GM23338 (cell line): ENCODE data around the gene HLA-C. TPM values are rescaled to one million over a fixed set of nuclear protein-coding genes. Genes with fewer than 3 reads are reported as not detected.

ENCODE experiments used
- ATAC-seq: fragments of 200-7000 bp; cut with Tn5 transposase; 3 replicates; pipeline ENCODE4 v1.9.1; 2020
- DNase-seq: peaks from one replicate; pipeline ENCODE4 v3.0.0-alpha.2; 2015; ENCODE audit warnings: low spot score
- H2AFZ ChIP-seq: fragments of 200-600 bp; sonication (generic); 2 replicates; pipeline ENCODE4 v1.8.0; 2016; ENCODE audit warnings: antibody characterized with exemption, mild to moderate bottlenecking, moderate library complexity
- H3F3A ChIP-seq: fragments of 200-600 bp; sonication (generic); replicated peaks from 2 replicates; pipeline ENCODE4 v1.8.0; 2017; ENCODE audit warnings: antibody characterized with exemption, mixed run types, low read depth
- H3K27ac ChIP-seq: fragments of 200-600 bp; sonication (generic); 2 replicates; pipeline ENCODE4 v1.6.1; 2016; ENCODE audit warnings: low read depth
- H3K27me3 ChIP-seq: fragments of 200-600 bp; sonication (generic); 2 replicates; pipeline ENCODE4 v1.8.0; 2016; ENCODE audit warnings: mild to moderate bottlenecking, mixed run types, moderate library complexity; ENCODE audit not compliant: insufficient read depth
- H3K36me3 ChIP-seq: fragments of 200-600 bp; sonication (generic); 2 replicates; pipeline ENCODE4 v1.8.0; 2016; ENCODE audit warnings: mild to moderate bottlenecking; ENCODE audit not compliant: insufficient read depth
- H3K4me1 ChIP-seq: fragments of 200-600 bp; sonication (generic); 2 replicates; pipeline ENCODE4 v1.8.0; 2016; ENCODE audit warnings: mild to moderate bottlenecking, moderate library complexity; ENCODE audit not compliant: insufficient read depth
- H3K4me2 ChIP-seq: fragments of 200-600 bp; sonication (generic); 2 replicates; pipeline ENCODE4 v1.7.1; 2017; ENCODE audit warnings: mixed run types
- H3K4me3 ChIP-seq: fragments of 200-600 bp; sonication (generic); 2 replicates; pipeline ENCODE4 v1.6.1; 2016; ENCODE audit warnings: mixed run types
- H3K79me2 ChIP-seq: fragments of 200-600 bp; sonication (generic); replicated peaks from 2 replicates; pipeline ENCODE4 v1.8.0; 2017; ENCODE audit warnings: mild to moderate bottlenecking; ENCODE audit not compliant: insufficient read depth
- H3K9me2 ChIP-seq: fragments of 200-600 bp; sonication (generic); 2 replicates; pipeline ENCODE4 v1.8.0; 2017; ENCODE audit not compliant: insufficient read depth
- H4K20me1 ChIP-seq: fragments of 200-600 bp; sonication (generic); replicated peaks from 2 replicates; pipeline ENCODE4 v1.8.0; 2017; ENCODE audit warnings: mild to moderate bottlenecking; ENCODE audit not compliant: insufficient read depth
- H3K27ac Mint-ChIP-seq: 2 replicates; pipeline ENCODE4 v1.8.0; 2020; ENCODE audit warnings: inconsistent platforms, mild to moderate bottlenecking, moderate library complexity, mixed read lengths
- H3K27me3 Mint-ChIP-seq: 3 replicates; pipeline ENCODE4 v1.8.0; 2022; ENCODE audit warnings: low read depth, mild to moderate bottlenecking, moderate library complexity, mixed read lengths, inconsistent platforms; ENCODE audit not compliant: insufficient read depth, poor library complexity
- H3K36me3 Mint-ChIP-seq: 3 replicates; pipeline ENCODE4 v1.8.0; 2021; ENCODE audit warnings: low read depth, mild to moderate bottlenecking, inconsistent platforms, moderate library complexity, mixed read lengths
- H3K4me1 Mint-ChIP-seq: 3 replicates; pipeline ENCODE4 v1.8.0; 2020; ENCODE audit warnings: mild to moderate bottlenecking, inconsistent platforms, mixed read lengths
- H3K4me3 Mint-ChIP-seq: 3 replicates; pipeline ENCODE4 v1.8.0; 2021; ENCODE audit warnings: moderate library complexity, mild to moderate bottlenecking, inconsistent platforms, mixed read lengths
- H3K9me3 Mint-ChIP-seq: 3 replicates; pipeline ENCODE4 v1.8.0; 2020; ENCODE audit warnings: moderate library complexity, mild to moderate bottlenecking, inconsistent platforms, mixed read lengths
- CTCF ChIP-seq, 2 experiments: fragments of 200-600 bp in 1 of 2; sonication (generic) in 1 of 2; conservative IDR thresholded peaks; 2 replicates each; pipeline versions ENCODE4 v1.5.1 to v1.6.1; 2016 to 2017; ENCODE audit warnings: antibody characterized with exemption in 2 of 2, low read depth in 2 of 2, mild to moderate bottlenecking in 2 of 2, moderate library complexity in 1 of 2
- ETS1 ChIP-seq: IDR thresholded peaks from 2 replicates; pipeline ENCODE4 v1.6.1; 2016; ENCODE audit warnings: antibody characterized with exemption
- EZH2 ChIP-seq: fragments of 200-600 bp; sonication (generic); IDR thresholded peaks from one replicate; pipeline ENCODE4 v1.8.0; 2017; ENCODE audit warnings: antibody characterized with exemption, mild to moderate bottlenecking, low read depth; ENCODE audit not compliant: unreplicated experiment
- EZH2phosphoT487 ChIP-seq: fragments of 200-600 bp; sonication (generic); IDR thresholded peaks from one replicate; pipeline ENCODE4 v1.8.1; 2018; ENCODE audit warnings: antibody characterized with exemption; ENCODE audit not compliant: unreplicated experiment
- JUNB ChIP-seq: IDR thresholded peaks from one replicate; pipeline ENCODE4 v1.6.1; 2016; ENCODE audit warnings: antibody characterized with exemption; ENCODE audit not compliant: unreplicated experiment
- NANOG ChIP-seq: IDR thresholded peaks from 2 replicates; pipeline ENCODE4 v1.6.1; 2016; ENCODE audit warnings: antibody characterized with exemption, borderline replicate concordance
- POLR2AphosphoS5 ChIP-seq: IDR thresholded peaks from 2 replicates; pipeline ENCODE4 v1.6.1; 2016; ENCODE audit warnings: antibody characterized with exemption, low read depth
- STAT1 ChIP-seq: IDR thresholded peaks from one replicate; pipeline ENCODE4 v1.6.1; 2016; ENCODE audit warnings: antibody characterized with exemption; ENCODE audit not compliant: unreplicated experiment
- ZNF114 ChIP-seq: fragments of 250-450 bp; sonication (Bioruptor Pico); IDR thresholded peaks from 2 replicates; pipeline ENCODE4 v1.5.0; 2020; ENCODE audit warnings: mild to moderate bottlenecking, moderate library complexity
- ZNF331 ChIP-seq: fragments of 250-450 bp; sonication (Bioruptor Pico); IDR thresholded peaks from 2 replicates; pipeline ENCODE4 v1.5.0; 2020; ENCODE audit warnings: low read depth, mild to moderate bottlenecking, moderate library complexity
- polyA plus RNA-seq: library from polyadenylated mRNA; unstranded; fragments of >200 nt; fragmentation: Nextera tagmentation; extraction: Ambion mirVana; gene quantifications from 2 replicates; pipeline ENCODE4 v1.2.1, GENCODE V29; 2016
- total RNA-seq: library from RNA; depleted of rRNA; stranded (reverse); fragments of >200 nt; shearing (Covaris generic); gene quantifications from 2 replicates; pipeline ENCODE4 v1.2.3, GENCODE V29; 2014
- TF ChIP-seq, protein P1 (sequence below): IDR thresholded peaks from one replicate; pipeline ENCODE4 v1.6.1; 2018; ENCODE audit warnings: antibody characterized with exemption; ENCODE audit not compliant: unreplicated experiment

HLA-C gene
- total and polyA plus RNA-seq, 2 experiments from 2014 or later, result 73.1 to 116 TPM

DNA sequence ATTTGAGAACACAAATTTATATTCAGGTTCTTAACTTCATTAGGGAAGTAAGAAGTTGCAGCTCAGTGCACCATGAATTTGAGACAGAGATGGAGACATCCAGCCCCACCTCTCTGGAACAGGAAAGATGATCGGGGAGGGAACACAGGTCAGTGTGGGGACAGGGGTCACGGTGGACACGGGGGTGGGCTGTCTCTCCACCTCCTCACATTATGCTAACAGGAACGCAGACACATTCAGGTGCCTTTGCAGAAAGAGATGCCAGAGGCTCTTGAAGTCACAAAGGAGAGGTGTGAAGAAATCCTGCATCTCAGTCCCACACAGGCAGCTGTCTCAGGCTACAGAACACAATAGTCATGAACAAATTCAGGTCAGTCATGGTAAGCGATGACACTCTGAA, 3.1 kb downstream of the HLA-C start:
- no peaks in the 10 kb centered on the region for H4K20me1 ChIP-seq
- Mint-ChIP-seq H3K9me3 (peaks cover 4% of the 10 kb centered on the region; the same call in 1 of the 3 replicates), H3K27me3 (peaks cover 19% of the 10 kb centered on the region), H3K4me1 (peaks cover 14% of the 10 kb centered on the region), H3K27ac (peak overlapping the region; percentile 57; the same call in 1 of the 2 replicates), H3K4me3 (no peak overlapping the region), H3K36me3 (peaks cover 25% of the 10 kb centered on the region)
- DNase-seq (no peak), ATAC-seq (no peak)
- no peaks in the 10 kb centered on the region for H3K79me2 ChIP-seq
- TF ChIP-seq EZH2, result no peak
- no peak for TF ChIP-seq ETS1
- no peak for TF ChIP-seq EZH2phosphoT487
- TF ChIP-seq ZNF114 (CRISPR knock-in tag), result no peak
- no peak for TF ChIP-seq CTCF (conservative IDR thresholded peaks at IDR 0.05; ENCODE audit: low read depth in 2 of 2)
- no peak for TF ChIP-seq STAT1
- no peak for TF ChIP-seq JUNB
- H3K27ac ChIP-seq, result no peak overlapping the region
- H3K4me2 ChIP-seq, result no peak overlapping the region
- H2AFZ ChIP-seq, result no peak overlapping the region
- no peaks in the 10 kb centered on the region for H3K36me3 ChIP-seq
- peaks cover 7% of the 10 kb centered on the region for H3K4me1 ChIP-seq
- no peaks in the 10 kb centered on the region for H3K9me2 ChIP-seq
- H3F3A ChIP-seq, result no peaks in the 10 kb centered on the region
- no peak overlapping the region for H3K4me3 ChIP-seq
- peaks cover 11% of the 10 kb centered on the region; the same call in 1 of the 2 replicates for H3K27me3 ChIP-seq

DNA sequence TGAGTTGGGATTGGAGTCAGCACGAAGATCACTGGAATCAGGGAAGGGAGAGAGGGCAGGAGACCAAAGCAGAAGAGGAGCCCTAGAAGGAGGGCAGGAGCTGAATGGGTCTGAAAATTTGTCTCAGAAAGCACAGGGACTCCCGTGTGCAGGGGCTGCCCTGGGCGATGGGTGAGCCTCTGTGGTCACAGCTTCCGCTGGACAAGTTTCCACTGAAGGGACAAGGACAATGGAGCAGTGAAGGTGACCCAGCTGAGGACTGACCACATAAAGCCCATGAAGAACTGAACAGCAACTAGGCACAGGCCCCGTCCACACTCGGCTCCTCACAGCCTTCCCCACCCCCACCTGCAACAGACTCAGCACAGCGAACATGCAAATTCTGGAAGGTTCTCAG, 3.5 kb downstream of the HLA-C start:
- H3K27ac Mint-ChIP-seq, result no peak overlapping the region
- peaks cover 10% of the 10 kb centered on the region; the same call in 1 of the 2 replicates for H3K27me3 ChIP-seq
- TF ChIP-seq JUNB (no peak), NANOG (no peak), EZH2phosphoT487 (no peak), ZNF331 (no peak), CTCF (conservative IDR thresholded peaks at IDR 0.05; ENCODE audit: low read depth in 2 of 2) (no peak), EZH2 (no peak), STAT1 (no peak), POLR2AphosphoS5 (no peak)
- TF ChIP-seq, protein P1, sequence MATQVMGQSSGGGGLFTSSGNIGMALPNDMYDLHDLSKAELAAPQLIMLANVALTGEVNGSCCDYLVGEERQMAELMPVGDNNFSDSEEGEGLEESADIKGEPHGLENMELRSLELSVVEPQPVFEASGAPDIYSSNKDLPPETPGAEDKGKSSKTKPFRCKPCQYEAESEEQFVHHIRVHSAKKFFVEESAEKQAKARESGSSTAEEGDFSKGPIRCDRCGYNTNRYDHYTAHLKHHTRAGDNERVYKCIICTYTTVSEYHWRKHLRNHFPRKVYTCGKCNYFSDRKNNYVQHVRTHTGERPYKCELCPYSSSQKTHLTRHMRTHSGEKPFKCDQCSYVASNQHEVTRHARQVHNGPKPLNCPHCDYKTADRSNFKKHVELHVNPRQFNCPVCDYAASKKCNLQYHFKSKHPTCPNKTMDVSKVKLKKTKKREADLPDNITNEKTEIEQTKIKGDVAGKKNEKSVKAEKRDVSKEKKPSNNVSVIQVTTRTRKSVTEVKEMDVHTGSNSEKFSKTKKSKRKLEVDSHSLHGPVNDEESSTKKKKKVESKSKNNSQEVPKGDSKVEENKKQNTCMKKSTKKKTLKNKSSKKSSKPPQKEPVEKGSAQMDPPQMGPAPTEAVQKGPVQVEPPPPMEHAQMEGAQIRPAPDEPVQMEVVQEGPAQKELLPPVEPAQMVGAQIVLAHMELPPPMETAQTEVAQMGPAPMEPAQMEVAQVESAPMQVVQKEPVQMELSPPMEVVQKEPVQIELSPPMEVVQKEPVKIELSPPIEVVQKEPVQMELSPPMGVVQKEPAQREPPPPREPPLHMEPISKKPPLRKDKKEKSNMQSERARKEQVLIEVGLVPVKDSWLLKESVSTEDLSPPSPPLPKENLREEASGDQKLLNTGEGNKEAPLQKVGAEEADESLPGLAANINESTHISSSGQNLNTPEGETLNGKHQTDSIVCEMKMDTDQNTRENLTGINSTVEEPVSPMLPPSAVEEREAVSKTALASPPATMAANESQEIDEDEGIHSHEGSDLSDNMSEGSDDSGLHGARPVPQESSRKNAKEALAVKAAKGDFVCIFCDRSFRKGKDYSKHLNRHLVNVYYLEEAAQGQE, result no peak

More for the DNA sequence above, 3.5 kb downstream of the HLA-C start:
- no peaks in the 10 kb centered on the region for H3K79me2 ChIP-seq
- no peak overlapping the region for H3K4me3 Mint-ChIP-seq
- H3K36me3 ChIP-seq, result no peaks in the 10 kb centered on the region
- H3K4me1 Mint-ChIP-seq, result peaks cover 13% of the 10 kb centered on the region
- H3K9me3 Mint-ChIP-seq, result peaks cover 6% of the 10 kb centered on the region
- H3K4me3 ChIP-seq, result no peak overlapping the region
- H3K36me3 Mint-ChIP-seq, result peaks cover 26% of the 10 kb centered on the region
- H2AFZ ChIP-seq, result no peak overlapping the region
- peaks cover 7% of the 10 kb centered on the region for H3K4me1 ChIP-seq
- H3K27me3 Mint-ChIP-seq, result peaks cover 19% of the 10 kb centered on the region
- no peak for DNase-seq
- no peak for ATAC-seq
- no peak overlapping the region for H3K4me2 ChIP-seq
- no peaks in the 10 kb centered on the region for H4K20me1 ChIP-seq
- no peaks in the 10 kb centered on the region for H3K9me2 ChIP-seq
- H3K27ac ChIP-seq, result no peak overlapping the region
- no peaks in the 10 kb centered on the region for H3F3A ChIP-seq
